GM12872 (cell line): ENCODE results near the gene SFTA2.

ENCODE experiments used
- CTCF ChIP-seq: IDR thresholded peaks from 3 replicates; pipeline ENCODE4 v1.5.1; 2011; ENCODE audit warnings: low read depth, mild to moderate bottlenecking, low read length, moderate library complexity; ENCODE audit not compliant: insufficient read depth

The SFTA2 gene

DNA sequence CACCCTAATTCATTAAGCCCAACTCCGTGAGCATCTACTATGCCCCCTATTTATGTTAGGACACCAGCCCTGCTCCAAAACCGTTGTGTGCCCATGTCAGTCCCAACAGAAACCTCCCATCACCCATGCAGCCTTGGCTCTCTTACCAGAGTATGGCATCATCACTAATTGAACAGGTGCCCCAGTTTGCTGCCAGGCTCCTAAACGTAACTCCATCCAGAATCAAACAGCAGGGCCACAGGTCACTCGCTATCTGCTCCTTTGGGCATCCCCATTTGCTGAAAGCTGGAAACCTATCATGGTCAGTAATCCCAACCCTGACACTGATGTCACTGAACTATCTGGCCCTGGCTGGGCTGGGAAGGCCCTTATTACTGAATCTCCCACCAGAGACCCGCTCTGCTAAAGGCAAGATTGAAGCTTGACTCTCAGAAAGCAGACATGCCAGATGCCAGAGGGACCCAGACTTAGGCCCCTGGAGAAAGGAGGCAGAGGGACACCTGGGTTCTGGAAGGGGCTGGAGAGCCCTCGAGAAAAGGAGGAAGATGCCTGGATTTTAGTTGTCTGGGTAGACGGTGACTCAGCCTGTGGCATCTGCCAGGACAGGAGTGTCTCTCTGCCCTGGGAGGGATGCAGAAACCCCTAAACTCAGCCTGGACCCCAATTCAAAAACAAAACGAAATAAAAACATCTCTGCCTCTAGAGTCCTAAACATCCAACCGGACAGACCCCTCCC, 22.8 kb upstream of the SFTA2 start:
- TF ChIP-seq CTCF: no peak

- no peak for TF ChIP-seq CTCF
These were observed 20.0 kb upstream of the SFTA2 start for GRCh38 chr6:30951907-30952469.

DNA sequence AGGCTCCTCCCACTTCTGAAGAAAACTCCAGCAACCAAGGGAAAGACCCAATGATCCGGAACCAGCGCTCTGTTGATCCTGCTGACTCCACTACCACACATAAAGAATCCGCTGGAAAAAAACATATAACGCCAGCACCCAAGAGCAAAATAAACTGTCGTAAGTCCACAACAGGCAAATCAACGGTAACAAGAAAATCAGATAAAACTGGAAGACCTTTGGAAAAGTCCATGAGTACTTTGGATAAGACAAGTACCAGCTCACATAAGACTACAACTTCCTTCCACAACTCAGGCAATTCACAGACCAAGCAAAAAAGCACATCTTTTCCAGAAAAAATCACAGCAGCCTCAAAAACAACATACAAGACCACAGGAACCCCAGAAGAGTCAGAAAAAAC, 16.8 kb upstream of the SFTA2 start:
- no peak for TF ChIP-seq CTCF

DNA sequence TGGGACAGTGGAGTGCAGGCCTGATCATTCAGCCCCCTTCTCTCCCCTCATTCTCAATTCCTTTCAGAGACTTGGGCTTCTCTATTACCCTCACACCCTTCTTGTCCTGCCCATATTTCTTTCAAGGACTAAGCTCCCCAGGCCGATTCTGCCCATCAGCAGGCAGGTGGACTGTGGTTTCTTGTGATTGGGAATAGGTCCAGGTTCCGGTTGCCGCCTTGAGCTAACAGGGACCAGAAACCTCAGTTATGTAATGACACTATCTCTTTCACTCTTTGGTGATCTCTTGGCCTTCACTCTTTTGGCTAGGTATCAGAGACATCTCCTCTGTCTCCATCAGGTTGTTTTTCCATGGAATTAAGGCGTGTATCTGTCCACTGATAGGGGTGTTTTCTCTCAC, 15.3 kb upstream of the SFTA2 start:
- no peak for TF ChIP-seq CTCF

GRCh38 chr6:30945281-30945680, 13.3 kb upstream of the SFTA2 start:
- no peak for TF ChIP-seq CTCF

GRCh38 chr6:30944051-30944450, 12.1 kb upstream of the SFTA2 start:
- no peak for TF ChIP-seq CTCF

GRCh38 chr6:30942338-30943060, 10.5 kb upstream of the SFTA2 start:
- TF ChIP-seq CTCF: no peak
